ENCODE data around the gene STUM. TPM values are rescaled to one million over a fixed set of nuclear protein-coding genes. Genes with fewer than 3 reads are reported as not detected.

Gene STUM
- total RNA-seq, 3 donors from 2014 or later = 1.1 to 7.2 (median 2.2) TPM

GRCh38 chr1:226599636-226600238 is 51.2 kb downstream of the STUM start:
- Histone ChIP-seq H3K36me3 (no peaks in the 10 kb centered on the region), H3K4me1 (peaks cover 12 to 15% of the 10 kb centered on the region in 2 donors), H3K27ac (peak overlapping the region in 1 of 2 donors; percentile 99), H3K27me3 (no peaks in the 10 kb centered on the region), H3K9me3 (no peaks in the 10 kb centered on the region), H3K4me3 (no peak overlapping the region)
- TF ChIP-seq CTCF (IDR thresholded peaks at IDR 0.05) = no peak
- no peak for TF ChIP-seq POLR2AphosphoS5 (IDR thresholded peaks at IDR 0.05)
- no peak for TF ChIP-seq POLR2A (IDR thresholded peaks at IDR 0.05)
- intact Hi-C loops (cut with DNase I; ENCODE audit: low total_unique reads) = loop anchor here (10.0 kb wide), 1 partner anchor 55 kb away; the partner anchor contains the start of gene STUM
- no peak for DNase-seq (ENCODE audit: low spot score in 2 of 2)

GRCh38 chr1:226600254-226600653 is 51.7 kb downstream of the STUM start:
- peak overlapping the region in 1 of 2 donors; percentile 99 for H3K27ac ChIP-seq
- H3K27me3 ChIP-seq = no peaks in the 10 kb centered on the region
- H3K9me3 ChIP-seq = no peaks in the 10 kb centered on the region
- TF ChIP-seq POLR2AphosphoS5 (IDR thresholded peaks at IDR 0.05) (no peak), POLR2A (IDR thresholded peaks at IDR 0.05) (no peak), CTCF (IDR thresholded peaks at IDR 0.05) (no peak)
- H3K36me3 ChIP-seq = no peaks in the 10 kb centered on the region
- intact Hi-C loops (cut with DNase I; ENCODE audit: low total_unique reads) = loop anchor here (10.0 kb wide), 1 partner anchor 55 kb away; the partner anchor contains the start of gene STUM
- no peak overlapping the region for H3K4me3 ChIP-seq
- no peak for DNase-seq (ENCODE audit: low spot score in 2 of 2)
- peaks cover 12 to 18% of the 10 kb centered on the region in 2 donors for H3K4me1 ChIP-seq

- no peak for TF ChIP-seq CTCF (IDR thresholded peaks at IDR 0.05)
- TF ChIP-seq POLR2AphosphoS5 (IDR thresholded peaks at IDR 0.05) = no peak
- TF ChIP-seq POLR2A (IDR thresholded peaks at IDR 0.05) = no peak
- peak overlapping the region; percentile 90 to 99 for H3K27ac ChIP-seq
- H3K27me3 ChIP-seq = no peaks in the 10 kb centered on the region
- no peak overlapping the region for H3K4me3 ChIP-seq
- H3K4me1 ChIP-seq = peaks cover 12 to 23% of the 10 kb centered on the region in 2 donors
- no peak for DNase-seq (ENCODE audit: low spot score in 2 of 2)
- H3K9me3 ChIP-seq = no peaks in the 10 kb centered on the region
- intact Hi-C loops (cut with DNase I; ENCODE audit: low total_unique reads) = loop anchor here (10.0 kb wide), 1 partner anchor 57 kb away; the partner anchor contains the start of gene STUM
- H3K36me3 ChIP-seq = no peaks in the 10 kb centered on the region
Measured at GRCh38 chr1:226601456-226601855, 52.9 kb downstream of the STUM start.

- H3K27ac ChIP-seq = peak overlapping the region; percentile 90 to 99
- H3K36me3 ChIP-seq = no peaks in the 10 kb centered on the region
- H3K4me1 ChIP-seq = peaks cover 12 to 23% of the 10 kb centered on the region in 2 donors
- TF ChIP-seq POLR2AphosphoS5 (IDR thresholded peaks at IDR 0.05) (peak; percentile 53 to 68 (median 54)), POLR2A (IDR thresholded peaks at IDR 0.05) (no peak), CTCF (IDR thresholded peaks at IDR 0.05) (no peak)
- peak in 1 of 2 donors; percentile 64 for DNase-seq (ENCODE audit: low spot score in 2 of 2)
- H3K4me3 ChIP-seq = peak overlapping the region in 2 of 3 donors; percentile 12 to 56
- no peaks in the 10 kb centered on the region for H3K27me3 ChIP-seq
- intact Hi-C loops (cut with DNase I; ENCODE audit: low total_unique reads) = loop anchor here (10.0 kb wide), 1 partner anchor 58 kb away; the partner anchor contains the start of gene STUM
- H3K9me3 ChIP-seq = no peaks in the 10 kb centered on the region
Measured at GRCh38 chr1:226602186-226603021, 53.8 kb downstream of the STUM start.
